Measurements from ENCODE around the gene SMCP. TPM values are rescaled to one million over a fixed set of nuclear protein-coding genes. Genes with fewer than 3 reads are reported as not detected.

The SMCP gene
- polyA plus RNA-seq, 1 experiment: not detected

- ChIA-PET CTCF (interaction anchor here (3.1 kb wide), 1 partner anchor 26 kb away, joined by 8 read pairs; no protein-coding TSS in a partner anchor), POLR2A (no interaction called here)
- no peaks in the 10 kb centered on the region for H3K27me3 ChIP-seq (ENCODE audit: control insufficient read depth, insufficient read depth, low read length)
- DNase-seq (ENCODE audit: low read depth): no peak
- TF ChIP-seq CTCF (IDR thresholded peaks at IDR 0.05; ENCODE audit: insufficient read depth, low read depth, low read length): no peak
- H3K4me3 ChIP-seq (ENCODE audit: low read depth, low read length): no peak overlapping the region
- no peaks in the 10 kb centered on the region for H3K36me3 ChIP-seq (ENCODE audit: control insufficient read depth, insufficient read depth, low read length)
These were observed 21.8 kb downstream of the SMCP start for GRCh38 chr1:152899883-152900282.

- Histone ChIP-seq H3K27me3 (ENCODE audit: control insufficient read depth, insufficient read depth, low read length) (no peaks in the 10 kb centered on the region), H3K36me3 (ENCODE audit: control insufficient read depth, insufficient read depth, low read length) (no peaks in the 10 kb centered on the region), H3K4me3 (ENCODE audit: low read depth, low read length) (no peak overlapping the region)
- ChIA-PET POLR2A (no interaction called here), CTCF (interaction anchor here (0.7 to 3.1 kb wide), 3 partner anchors 12 to 32 kb away, joined by 3 to 8 read pairs (median 3); no protein-coding TSS in a partner anchor)
- no peak for TF ChIP-seq CTCF (IDR thresholded peaks at IDR 0.05; ENCODE audit: insufficient read depth, low read depth, low read length)
- no peak for DNase-seq (ENCODE audit: low read depth)
These were observed 23.5 kb downstream of the SMCP start for GRCh38 chr1:152901631-152902030.

GRCh38 chr1:152902636-152903035 lies 24.5 kb downstream of the SMCP start:
- CTCF ChIA-PET: interaction anchor here (1.3 to 1.4 kb wide), 2 partner anchors 23 to 32 kb away, joined by 3 to 7 read pairs; no protein-coding TSS in a partner anchor
- no peak for DNase-seq (ENCODE audit: low read depth)
- no peak for TF ChIP-seq CTCF (IDR thresholded peaks at IDR 0.05; ENCODE audit: insufficient read depth, low read depth, low read length)
- POLR2A ChIA-PET: no interaction called here
- Histone ChIP-seq H3K36me3 (ENCODE audit: control insufficient read depth, insufficient read depth, low read length) (no peaks in the 10 kb centered on the region), H3K4me3 (ENCODE audit: low read depth, low read length) (no peak overlapping the region), H3K27me3 (ENCODE audit: control insufficient read depth, insufficient read depth, low read length) (no peaks in the 10 kb centered on the region)

- no peak for DNase-seq (ENCODE audit: low read depth)
- peaks cover under 1% of the 10 kb centered on the region; the same call in 1 of the 2 replicates for H3K27me3 ChIP-seq (ENCODE audit: control insufficient read depth, insufficient read depth, low read length)
- POLR2A ChIA-PET: no interaction called here
These were observed 26.7 kb downstream of the SMCP start for GRCh38 chr1:152904688-152905440.

More at GRCh38 chr1:152904688-152905440, 26.7 kb downstream of the SMCP start:
- H3K4me3 ChIP-seq (ENCODE audit: low read depth, low read length): no peak overlapping the region
- no peak for TF ChIP-seq CTCF (IDR thresholded peaks at IDR 0.05; ENCODE audit: insufficient read depth, low read depth, low read length)
- H3K36me3 ChIP-seq (ENCODE audit: control insufficient read depth, insufficient read depth, low read length): no peaks in the 10 kb centered on the region
- CTCF ChIA-PET: interaction anchor here (0.6 kb wide), 1 partner anchor 17 kb away, joined by 3 read pairs; no protein-coding TSS in a partner anchor
